ENCODE results near the gene EMP2.

Gene EMP2

DNA sequence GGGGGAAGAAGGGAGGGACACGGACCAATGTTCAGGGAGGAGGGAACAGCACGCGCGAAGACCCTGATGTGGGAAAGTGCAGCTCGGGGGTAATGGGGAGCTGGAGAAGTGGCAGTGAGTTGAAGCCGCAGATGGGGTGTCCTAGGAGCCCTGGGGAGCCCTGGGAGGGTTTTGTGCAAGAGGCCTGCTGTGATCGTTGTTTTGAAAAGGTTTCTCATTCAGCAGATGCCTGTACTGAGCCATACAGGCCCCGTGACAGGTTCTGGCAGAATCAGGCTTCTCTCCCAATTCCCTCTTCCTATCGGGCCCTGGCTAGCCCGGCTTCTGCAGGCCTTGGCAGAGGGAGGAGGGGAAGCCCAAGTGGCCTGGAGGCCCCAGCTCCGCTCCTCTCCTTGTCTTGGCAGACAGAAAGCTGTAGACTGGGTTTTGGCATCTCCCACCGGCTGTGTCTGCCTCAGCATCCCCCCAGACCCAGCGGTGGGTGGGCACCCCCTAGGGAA lies 38.4 kb upstream of the EMP2 start:
- Histone ChIP-seq H3K4me1 (ENCODE audit: control insufficient read depth in 5 of 5, insufficient read depth in 5 of 5, low read length in 5 of 5) (peaks cover 0 to 35% (median 31%) of the 10 kb centered on the region in 5 donors), H3K9me3 (ENCODE audit: control insufficient read depth in 5 of 5, low read length in 5 of 5) (no peaks in the 10 kb centered on the region), H3K27ac (ENCODE audit: low read depth, low read length) (no peak overlapping the region), H3K36me3 (ENCODE audit: control insufficient read depth in 5 of 5, insufficient read depth in 5 of 5, low read length in 5 of 5) (no peaks in the 10 kb centered on the region), H3K27me3 (ENCODE audit: control insufficient read depth in 5 of 5, insufficient read depth in 4 of 5, low read length in 5 of 5) (peaks cover 0 to 6% (median 0%) of the 10 kb centered on the region in 5 donors), H3K4me3 (ENCODE audit: low read depth in 1 of 5, low read length in 5 of 5) (peak overlapping the region in 2 of 5 donors; percentile 40), H3K9ac (ENCODE audit: low read length in 5 of 5) (peak overlapping the region in 1 of 5 donors; percentile 19)

DNA sequence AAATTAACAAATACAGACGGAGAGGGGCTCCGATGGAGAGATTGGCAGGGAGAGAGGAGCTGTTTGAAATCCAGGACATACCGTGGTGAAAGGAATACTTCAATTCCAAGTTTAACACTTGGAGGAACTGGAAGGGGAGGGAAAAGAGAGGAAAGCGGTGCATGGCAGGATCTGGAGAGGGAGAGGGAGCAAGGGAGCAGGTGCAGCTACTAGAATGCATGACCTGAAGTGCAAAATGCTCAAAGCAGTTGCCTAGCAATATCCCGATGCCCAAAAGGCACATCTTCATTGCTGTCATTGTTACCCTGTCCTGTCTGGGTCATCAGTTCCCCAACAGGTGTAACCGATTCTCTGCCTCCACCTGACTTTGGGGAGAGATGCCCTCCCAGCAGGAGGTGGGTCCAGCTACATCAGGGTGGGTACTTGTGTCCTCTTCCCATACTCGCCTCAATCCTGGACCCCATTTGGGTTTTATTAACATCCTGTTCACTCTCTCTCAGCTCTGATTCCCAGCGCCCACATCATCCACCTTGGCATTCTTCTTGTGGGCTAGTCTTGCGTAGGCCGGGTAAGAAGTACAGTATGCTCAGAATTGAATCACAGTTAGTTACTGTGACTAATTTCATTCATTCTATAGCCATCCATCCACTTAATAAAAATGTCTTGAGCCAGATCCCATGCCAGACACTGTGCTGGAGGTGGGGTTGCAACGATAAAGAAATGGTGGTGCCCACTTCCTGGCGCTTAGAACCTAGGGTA lies 37.4 kb upstream of the EMP2 start:
- Histone ChIP-seq H3K4me1 (ENCODE audit: control insufficient read depth in 5 of 5, insufficient read depth in 5 of 5, low read length in 5 of 5) (peaks cover 0 to 36% (median 33%) of the 10 kb centered on the region in 5 donors), H3K27me3 (ENCODE audit: control insufficient read depth in 5 of 5, insufficient read depth in 4 of 5, low read length in 5 of 5) (peaks cover 0 to 6% (median 0%) of the 10 kb centered on the region in 5 donors), H3K9ac (ENCODE audit: low read length in 5 of 5) (no peak overlapping the region), H3K27ac (ENCODE audit: low read depth, low read length) (no peak overlapping the region), H3K4me3 (ENCODE audit: low read depth in 1 of 5, low read length in 5 of 5) (no peak overlapping the region), H3K36me3 (ENCODE audit: control insufficient read depth in 5 of 5, insufficient read depth in 5 of 5, low read length in 5 of 5) (no peaks in the 10 kb centered on the region), H3K9me3 (ENCODE audit: control insufficient read depth in 5 of 5, low read length in 5 of 5) (no peaks in the 10 kb centered on the region)

DNA sequence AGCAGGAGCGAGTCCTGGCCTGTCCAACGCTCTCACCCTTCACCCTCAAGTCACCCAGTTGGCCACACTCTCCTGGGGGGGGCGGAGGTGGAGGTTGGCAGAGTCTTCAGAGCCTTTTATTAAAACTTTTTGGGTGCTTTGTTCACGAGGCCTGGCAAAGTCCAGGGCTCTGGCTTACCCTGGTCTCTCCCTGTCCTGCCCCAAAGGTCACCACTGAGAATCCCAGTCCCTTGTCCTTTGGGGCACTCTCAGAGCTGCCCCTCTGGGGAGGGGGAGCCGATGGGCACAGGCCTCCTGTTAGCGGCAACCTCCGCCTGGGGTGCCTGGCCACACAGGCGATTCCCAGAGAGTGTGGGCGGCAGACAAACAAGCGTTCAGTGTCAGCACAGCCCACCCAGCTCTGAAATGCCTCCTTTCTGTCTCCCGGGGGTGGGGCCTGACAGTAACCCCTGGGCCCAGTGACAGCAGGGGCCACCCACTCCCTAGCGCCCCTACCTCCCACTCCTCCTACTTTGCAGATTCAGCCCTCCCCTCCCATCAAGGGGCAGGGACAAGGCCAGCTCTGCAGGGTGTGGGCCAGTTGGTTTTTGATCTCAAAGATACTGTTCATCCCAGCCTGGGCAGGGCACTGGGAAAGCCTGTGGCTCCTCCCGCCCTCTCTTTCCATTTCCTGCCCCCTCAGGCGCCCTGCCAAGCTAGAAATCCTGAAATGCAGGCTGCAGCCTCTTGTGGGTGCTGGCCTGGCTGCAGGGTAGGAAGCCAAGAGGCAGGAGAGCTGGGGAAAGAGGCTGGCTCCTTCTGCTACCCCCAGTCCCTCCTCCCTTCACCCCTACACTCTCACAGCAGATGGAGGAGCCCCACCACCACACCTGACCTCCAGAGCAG lies 36.6 kb upstream of the EMP2 start:
- Histone ChIP-seq H3K36me3 (ENCODE audit: control insufficient read depth in 5 of 5, insufficient read depth in 5 of 5, low read length in 5 of 5) (no peaks in the 10 kb centered on the region), H3K4me3 (ENCODE audit: low read depth in 1 of 5, low read length in 5 of 5) (peak overlapping the region in 1 of 5 donors; percentile 26), H3K4me1 (ENCODE audit: control insufficient read depth in 5 of 5, insufficient read depth in 5 of 5, low read length in 5 of 5) (peaks cover 0 to 40% (median 37%) of the 10 kb centered on the region in 5 donors), H3K9me3 (ENCODE audit: control insufficient read depth in 5 of 5, low read length in 5 of 5) (no peaks in the 10 kb centered on the region), H3K27me3 (ENCODE audit: control insufficient read depth in 5 of 5, insufficient read depth in 4 of 5, low read length in 5 of 5) (peaks cover 0 to 6% (median 0%) of the 10 kb centered on the region in 5 donors), H3K27ac (ENCODE audit: low read depth, low read length) (no peak overlapping the region), H3K9ac (ENCODE audit: low read length in 5 of 5) (peak overlapping the region in 2 of 5 donors; percentile 10 to 47)

DNA sequence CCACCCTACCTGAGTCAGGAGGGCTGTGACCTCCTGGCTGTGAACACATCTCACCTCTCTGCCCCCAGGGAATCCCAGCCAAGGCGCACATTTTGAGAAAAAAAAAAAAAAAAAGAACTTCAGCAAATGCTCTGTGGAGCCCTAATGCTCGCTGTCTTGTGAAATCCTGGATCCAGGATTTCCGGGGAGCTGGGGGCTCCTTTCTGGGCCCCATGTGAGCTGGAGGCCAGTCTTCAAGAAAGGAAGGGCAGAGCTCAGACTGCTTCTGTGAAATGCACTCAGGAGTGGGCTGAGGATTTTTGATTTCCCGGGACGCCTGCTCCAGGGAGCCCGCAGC lies 36.0 kb upstream of the EMP2 start:
- Histone ChIP-seq H3K4me3 (ENCODE audit: low read depth in 1 of 5, low read length in 5 of 5) (no peak overlapping the region), H3K9me3 (ENCODE audit: control insufficient read depth in 5 of 5, low read length in 5 of 5) (no peaks in the 10 kb centered on the region), H3K4me1 (ENCODE audit: control insufficient read depth in 5 of 5, insufficient read depth in 5 of 5, low read length in 5 of 5) (peaks cover 0 to 40% (median 37%) of the 10 kb centered on the region in 5 donors), H3K9ac (ENCODE audit: low read length in 5 of 5) (peak overlapping the region in 1 of 5 donors; percentile 10), H3K36me3 (ENCODE audit: control insufficient read depth in 5 of 5, insufficient read depth in 5 of 5, low read length in 5 of 5) (no peaks in the 10 kb centered on the region), H3K27ac (ENCODE audit: low read depth, low read length) (no peak overlapping the region), H3K27me3 (ENCODE audit: control insufficient read depth in 5 of 5, insufficient read depth in 4 of 5, low read length in 5 of 5) (peaks cover 0 to 6% (median 0%) of the 10 kb centered on the region in 5 donors)

DNA sequence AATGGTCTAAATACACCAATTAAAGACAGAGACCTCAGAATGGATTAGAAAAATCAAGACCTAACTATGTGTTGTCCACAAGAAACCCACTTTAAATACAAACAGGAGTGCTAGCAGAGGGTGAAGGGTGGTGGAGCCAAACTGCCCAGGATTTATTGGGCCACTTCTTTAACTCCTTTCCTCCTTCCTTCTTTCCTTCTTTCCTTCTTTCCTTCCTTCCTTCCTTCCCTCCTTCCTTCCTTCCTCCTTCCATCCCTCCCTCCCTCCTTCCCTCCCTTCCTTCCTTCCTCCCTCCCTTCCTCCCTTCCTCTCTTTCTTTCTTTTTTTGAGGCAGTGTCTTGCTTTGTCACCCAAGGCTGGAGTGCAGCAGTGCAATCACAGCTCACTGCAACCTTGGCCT lies 34.3 kb upstream of the EMP2 start:
- Histone ChIP-seq H3K27me3 (ENCODE audit: control insufficient read depth in 5 of 5, insufficient read depth in 4 of 5, low read length in 5 of 5) (peaks cover 0 to 3% (median 0%) of the 10 kb centered on the region in 5 donors), H3K9ac (ENCODE audit: low read length in 5 of 5) (no peak overlapping the region), H3K36me3 (ENCODE audit: control insufficient read depth in 5 of 5, insufficient read depth in 5 of 5, low read length in 5 of 5) (no peaks in the 10 kb centered on the region), H3K9me3 (ENCODE audit: control insufficient read depth in 5 of 5, low read length in 5 of 5) (no peaks in the 10 kb centered on the region), H3K4me1 (ENCODE audit: control insufficient read depth in 5 of 5, insufficient read depth in 5 of 5, low read length in 5 of 5) (peaks cover 0 to 37% (median 33%) of the 10 kb centered on the region in 5 donors), H3K27ac (ENCODE audit: low read depth, low read length) (no peak overlapping the region), H3K4me3 (ENCODE audit: low read depth in 1 of 5, low read length in 5 of 5) (no peak overlapping the region)

DNA sequence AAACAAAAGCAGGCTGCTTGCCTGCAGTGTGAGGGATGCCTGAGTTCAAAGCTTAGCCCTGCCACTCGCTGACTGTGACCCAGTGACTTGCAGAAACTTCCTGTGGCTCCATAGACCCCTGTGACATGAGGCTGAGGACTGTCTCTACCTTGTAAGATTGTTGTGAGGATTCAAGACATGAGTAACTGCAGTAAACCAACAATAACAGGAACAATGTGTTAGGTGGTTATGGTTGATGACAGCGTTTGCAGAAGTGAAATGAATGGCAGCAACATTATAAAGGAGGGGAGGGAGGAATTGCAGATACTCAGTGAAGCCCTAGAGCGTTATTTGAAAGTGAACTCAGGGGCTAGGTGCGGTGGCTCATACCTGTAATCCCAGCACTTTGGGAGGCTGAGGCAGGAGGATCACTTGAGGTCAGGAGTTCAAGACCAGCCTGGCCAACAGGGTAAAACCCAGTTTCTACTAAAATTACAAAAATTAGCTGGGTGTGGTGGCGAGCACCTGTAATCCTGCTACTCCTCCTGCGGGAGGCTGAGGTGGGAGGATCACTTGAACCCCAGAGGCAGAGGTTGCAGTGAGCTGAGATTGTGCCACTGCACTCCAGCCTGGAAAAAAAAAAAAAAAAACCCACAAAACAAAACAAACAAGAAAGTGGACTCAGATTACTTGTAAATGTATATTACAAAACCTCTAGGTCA lies 33.5 kb upstream of the EMP2 start:
- Histone ChIP-seq H3K4me1 (ENCODE audit: control insufficient read depth in 5 of 5, insufficient read depth in 5 of 5, low read length in 5 of 5) (peaks cover 0 to 32% (median 26%) of the 10 kb centered on the region in 5 donors), H3K9me3 (ENCODE audit: control insufficient read depth in 5 of 5, low read length in 5 of 5) (no peaks in the 10 kb centered on the region), H3K4me3 (ENCODE audit: low read depth in 1 of 5, low read length in 5 of 5) (no peak overlapping the region), H3K27ac (ENCODE audit: low read depth, low read length) (no peak overlapping the region), H3K9ac (ENCODE audit: low read length in 5 of 5) (no peak overlapping the region), H3K36me3 (ENCODE audit: control insufficient read depth in 5 of 5, insufficient read depth in 5 of 5, low read length in 5 of 5) (no peaks in the 10 kb centered on the region), H3K27me3 (ENCODE audit: control insufficient read depth in 5 of 5, insufficient read depth in 4 of 5, low read length in 5 of 5) (peaks cover 0 to 2% (median 0%) of the 10 kb centered on the region in 5 donors)

DNA sequence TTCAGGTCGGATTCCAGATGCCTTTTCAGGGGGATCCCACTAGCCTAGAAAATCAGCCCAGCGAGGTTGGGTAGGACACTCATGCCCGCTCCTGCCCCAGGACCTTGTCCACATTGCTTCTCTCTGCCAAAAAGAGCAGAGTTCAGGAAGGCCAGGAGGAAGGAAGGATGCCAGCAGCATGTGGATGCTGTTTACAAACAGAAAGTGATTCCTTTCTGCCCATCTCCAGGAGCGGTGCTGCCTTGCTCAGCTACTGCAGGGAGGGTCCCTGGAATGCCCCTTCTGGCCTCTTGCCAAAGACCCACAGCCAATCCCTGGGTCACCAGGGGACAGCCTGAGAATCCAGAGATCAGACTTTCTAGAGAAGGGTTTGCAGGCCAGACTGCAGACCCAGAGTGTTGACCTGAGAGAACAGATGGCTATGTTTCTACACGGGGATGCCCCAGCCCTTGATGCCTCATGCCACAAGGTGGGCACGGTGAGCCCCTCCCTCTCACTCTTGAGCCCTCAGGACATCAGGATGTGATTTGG lies 32.3 kb upstream of the EMP2 start:
- no peak overlapping the region for H3K9ac ChIP-seq (ENCODE audit: low read length in 5 of 5)
- H3K4me1 ChIP-seq (ENCODE audit: control insufficient read depth in 5 of 5, insufficient read depth in 5 of 5, low read length in 5 of 5), result peaks cover 0 to 27% (median 21%) of the 10 kb centered on the region in 5 donors
- H3K27ac ChIP-seq (ENCODE audit: low read depth, low read length), result no peak overlapping the region
- H3K4me3 ChIP-seq (ENCODE audit: low read depth in 1 of 5, low read length in 5 of 5), result no peak overlapping the region
- no peaks in the 10 kb centered on the region for H3K27me3 ChIP-seq (ENCODE audit: control insufficient read depth in 5 of 5, insufficient read depth in 4 of 5, low read length in 5 of 5)
- no peaks in the 10 kb centered on the region for H3K36me3 ChIP-seq (ENCODE audit: control insufficient read depth in 5 of 5, insufficient read depth in 5 of 5, low read length in 5 of 5)
- no peaks in the 10 kb centered on the region for H3K9me3 ChIP-seq (ENCODE audit: control insufficient read depth in 5 of 5, low read length in 5 of 5)

DNA sequence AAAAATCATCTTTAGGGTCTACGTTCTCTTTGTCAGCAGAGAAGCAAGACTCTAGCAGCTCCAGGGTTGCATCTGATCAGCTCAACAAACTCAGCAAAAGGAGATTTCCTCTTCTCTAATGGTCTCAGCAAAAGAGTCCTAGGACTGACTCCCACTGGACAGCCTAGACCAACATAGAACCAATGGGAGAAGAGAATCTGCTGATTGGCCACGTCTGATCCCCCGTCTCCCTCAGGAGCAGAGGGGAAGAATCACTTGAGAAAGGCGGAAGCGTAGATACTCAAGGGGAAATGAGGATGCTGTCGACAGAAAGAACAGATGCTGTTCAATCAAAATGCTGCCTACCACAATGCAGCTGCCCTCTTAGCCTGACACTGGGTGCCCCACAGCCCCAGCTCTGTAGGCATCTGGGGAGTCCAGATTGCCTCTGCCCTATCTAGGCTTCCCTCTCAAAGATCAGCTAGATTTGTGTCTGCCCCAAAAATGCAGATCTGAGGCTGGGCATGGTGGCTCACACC lies 31.5 kb upstream of the EMP2 start:
- H3K9me3 ChIP-seq (ENCODE audit: control insufficient read depth in 5 of 5, low read length in 5 of 5), result no peaks in the 10 kb centered on the region
- peaks cover 0 to 19% (median 13%) of the 10 kb centered on the region in 5 donors for H3K4me1 ChIP-seq (ENCODE audit: control insufficient read depth in 5 of 5, insufficient read depth in 5 of 5, low read length in 5 of 5)
- H3K27ac ChIP-seq (ENCODE audit: low read depth, low read length), result no peak overlapping the region
- H3K4me3 ChIP-seq (ENCODE audit: low read depth in 1 of 5, low read length in 5 of 5), result no peak overlapping the region
- no peak overlapping the region for H3K9ac ChIP-seq (ENCODE audit: low read length in 5 of 5)
- no peaks in the 10 kb centered on the region for H3K27me3 ChIP-seq (ENCODE audit: control insufficient read depth in 5 of 5, insufficient read depth in 4 of 5, low read length in 5 of 5)
- H3K36me3 ChIP-seq (ENCODE audit: control insufficient read depth in 5 of 5, insufficient read depth in 5 of 5, low read length in 5 of 5), result no peaks in the 10 kb centered on the region

DNA sequence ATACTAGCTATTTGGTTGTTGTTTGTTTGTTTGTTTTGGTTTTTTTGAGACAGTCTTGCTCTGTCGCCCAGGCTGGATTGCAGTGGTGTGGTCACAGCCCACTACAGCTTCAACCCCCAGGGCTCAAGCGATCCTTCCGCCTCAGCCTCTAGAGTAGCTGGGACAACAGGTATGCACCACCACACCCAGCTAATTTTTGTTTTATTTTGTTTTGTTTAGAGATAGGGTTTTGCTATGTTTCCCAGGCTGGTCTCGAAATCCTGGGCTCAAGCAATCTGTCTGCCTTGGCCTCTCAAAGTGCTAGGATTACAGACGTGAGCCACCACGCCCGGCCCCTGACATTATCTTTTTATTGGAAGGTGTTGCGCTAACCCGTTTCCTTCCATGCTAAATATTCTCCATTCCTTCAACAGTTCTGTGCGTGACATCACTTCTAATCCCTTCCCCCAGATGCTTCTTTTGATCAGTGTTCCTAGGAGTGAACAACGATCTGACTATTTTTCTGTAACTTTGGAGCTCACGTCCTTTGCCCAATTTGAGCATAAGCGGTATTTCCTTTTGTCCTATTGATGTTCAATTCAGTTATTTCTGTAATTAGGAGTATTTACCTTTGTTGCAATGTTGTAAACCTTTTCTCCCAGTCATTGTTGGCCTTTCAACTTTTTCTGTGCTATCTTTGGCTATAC lies 30.2 kb upstream of the EMP2 start:
- Histone ChIP-seq H3K27ac (ENCODE audit: low read depth, low read length) (no peak overlapping the region), H3K9me3 (ENCODE audit: control insufficient read depth in 5 of 5, low read length in 5 of 5) (no peaks in the 10 kb centered on the region), H3K36me3 (ENCODE audit: control insufficient read depth in 5 of 5, insufficient read depth in 5 of 5, low read length in 5 of 5) (no peaks in the 10 kb centered on the region), H3K9ac (ENCODE audit: low read length in 5 of 5) (no peak overlapping the region), H3K27me3 (ENCODE audit: control insufficient read depth in 5 of 5, insufficient read depth in 4 of 5, low read length in 5 of 5) (no peaks in the 10 kb centered on the region), H3K4me1 (ENCODE audit: control insufficient read depth in 5 of 5, insufficient read depth in 5 of 5, low read length in 5 of 5) (peaks cover 0 to 16% (median 6%) of the 10 kb centered on the region in 5 donors), H3K4me3 (ENCODE audit: low read depth in 1 of 5, low read length in 5 of 5) (no peak overlapping the region)

All from subcutaneous abdominal adipose tissue (tissue), 5 donors.